Stimulated activated naive CD4-positive, alpha-beta T cell (primary cell): ENCODE measurements around the gene CLASP1.
"Not testable (repeated sequence)": the region's sequence is repeated elsewhere in the genome, so short reads cannot be mapped to it uniquely, and the experiment has no call there.

Experiments used
- DNase-seq, 6 experiments: peaks; one replicate each; lab custom pipeline; 2025; lab: John Stamatoyannopoulos, UW

CLASP1 gene

DNA sequence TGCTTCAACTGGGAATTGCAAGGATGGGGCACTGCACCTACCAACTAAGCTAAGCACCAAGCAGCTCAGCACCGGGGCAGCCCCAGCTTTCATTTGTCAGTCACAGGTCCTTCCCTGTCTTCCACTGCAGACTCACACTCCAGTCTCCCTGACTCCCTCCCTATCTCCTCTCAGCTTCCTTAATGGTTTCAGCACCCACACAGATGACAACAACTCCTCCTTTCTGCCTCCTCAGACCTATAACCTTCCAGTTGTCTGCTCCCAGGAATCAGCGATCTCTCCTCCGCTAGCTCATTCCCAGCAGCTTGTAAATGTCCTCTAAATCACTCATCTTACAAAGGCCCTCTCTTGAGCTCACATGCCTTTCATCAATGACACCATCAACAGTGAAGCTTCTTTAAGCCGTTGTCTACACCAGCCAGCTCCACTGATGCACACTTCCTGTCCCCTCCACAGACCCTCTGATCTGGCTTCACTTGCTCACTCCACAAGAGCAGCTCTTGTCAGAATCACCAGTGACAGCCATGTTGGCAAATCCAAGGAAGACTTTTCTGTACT, 32.1 kb downstream of the CLASP1 start:
- DNase-seq: peak in 1 of 6 experiments; percentile 4

GRCh38 chr2:121613774-121614173, 35.5 kb downstream of the CLASP1 start:
- no peak for DNase-seq

DNA sequence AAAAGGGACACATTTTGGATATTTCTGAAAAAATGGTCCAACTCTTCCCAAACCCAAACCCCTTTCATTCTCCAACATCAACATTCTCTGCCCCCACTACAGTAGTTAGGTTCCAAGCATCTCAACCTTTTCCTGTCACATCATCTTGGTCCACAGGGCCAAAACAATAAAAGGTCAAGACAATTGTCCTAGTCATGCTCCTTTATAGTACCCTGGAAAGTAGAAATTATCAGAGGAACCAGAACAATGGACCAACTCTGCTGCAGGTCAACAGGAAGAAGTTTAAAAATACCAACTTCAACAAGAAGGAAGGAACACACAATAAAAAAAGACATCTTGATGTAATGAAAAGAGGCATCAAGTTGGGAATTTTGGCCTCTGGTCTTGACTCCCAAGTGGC, 36.1 kb downstream of the CLASP1 start:
- no peak for DNase-seq

GRCh38 chr2:121611730-121612705, 37.2 kb downstream of the CLASP1 start:
- DNase-seq: no peak

- not testable (repeated sequence) for DNase-seq
These were observed 38.1 kb downstream of the CLASP1 start for GRCh38 chr2:121611048-121611649.

DNA sequence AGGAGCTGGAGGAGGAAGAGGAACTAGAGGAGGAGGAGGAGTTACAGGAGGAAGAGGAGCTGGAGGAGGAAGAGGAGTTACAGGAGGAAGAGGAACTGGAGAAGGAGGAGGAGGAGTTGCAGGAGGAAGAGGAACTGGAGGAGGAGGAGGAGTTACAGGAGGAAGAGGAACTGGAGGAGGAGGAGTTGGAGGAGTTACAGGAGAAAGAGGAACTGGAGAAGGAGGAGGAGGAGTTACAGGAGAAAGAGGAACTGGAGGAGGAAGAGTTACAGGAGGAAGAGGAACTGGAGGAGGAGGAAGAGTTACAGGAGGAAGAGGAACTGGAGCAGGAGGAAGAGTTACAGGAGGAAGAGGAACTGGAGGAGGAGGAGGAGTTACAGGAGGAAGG, 38.8 kb downstream of the CLASP1 start:
- DNase-seq: not testable (repeated sequence)

- no peak for DNase-seq
These were observed 40.3 kb downstream of the CLASP1 start for GRCh38 chr2:121608967-121609366.

DNA sequence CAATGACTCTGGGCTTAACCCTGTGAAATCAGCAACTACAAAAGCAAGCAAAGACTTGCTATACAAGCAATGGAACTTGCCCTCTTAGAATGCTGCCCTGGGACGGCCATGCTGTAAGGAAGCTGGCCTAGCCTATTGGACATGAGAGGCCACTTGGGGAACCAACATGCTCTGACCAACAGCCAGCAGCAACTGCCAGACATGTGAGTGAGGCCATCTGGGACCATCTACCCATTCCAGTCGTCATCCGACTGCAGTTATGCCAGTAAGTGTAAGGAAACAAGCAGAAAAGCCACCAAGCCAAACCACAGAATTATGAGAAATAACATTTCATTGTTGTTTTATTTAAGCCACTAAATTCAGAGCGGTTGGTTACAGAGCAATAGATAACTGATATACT, 40.9 kb downstream of the CLASP1 start:
- no peak for DNase-seq

GRCh38 chr2:121605820-121606733, 43.2 kb downstream of the CLASP1 start:
- no peak for DNase-seq

DNA sequence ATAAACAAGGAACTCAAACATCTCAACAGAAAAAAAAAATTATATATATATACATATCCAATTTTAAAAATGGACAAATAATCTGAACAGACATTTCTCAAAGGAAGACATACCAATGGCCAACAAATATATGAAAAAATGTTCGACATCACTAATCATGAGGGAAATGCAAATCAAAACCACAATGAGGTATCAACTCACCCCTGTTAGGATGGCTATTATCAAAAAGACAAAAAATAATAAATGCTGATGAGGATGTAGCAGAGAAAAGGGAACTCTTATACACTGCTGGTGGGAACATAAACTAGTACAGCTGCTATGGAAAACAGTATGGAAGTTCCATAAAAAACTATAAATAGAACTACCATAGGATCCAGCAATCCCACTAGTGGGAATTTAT, 46.1 kb downstream of the CLASP1 start:
- DNase-seq: no peak

GRCh38 chr2:121599963-121600651, 49.2 kb downstream of the CLASP1 start:
- DNase-seq: no peak

DNA sequence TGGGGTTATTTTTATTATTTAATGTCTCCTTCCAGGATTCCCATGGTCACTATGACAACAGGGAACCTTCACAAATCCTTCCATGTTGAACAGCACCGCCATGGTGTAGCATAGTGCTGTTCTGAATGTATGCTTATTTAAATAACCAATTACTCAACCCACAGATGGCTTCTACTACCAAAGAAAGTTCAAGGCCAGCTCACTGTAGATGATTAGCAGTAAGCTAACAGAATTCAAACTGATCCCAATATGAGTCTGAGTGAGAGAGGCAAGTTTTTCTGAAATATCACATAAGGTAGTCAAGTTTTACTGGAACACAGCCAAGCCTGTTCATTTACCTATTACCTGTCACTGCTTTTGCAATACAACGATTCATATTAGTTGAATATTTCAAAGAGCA, 51.2 kb downstream of the CLASP1 start:
- no peak for DNase-seq

- peak in 1 of 6 experiments; percentile 7 for DNase-seq
These were observed 52.8 kb downstream of the CLASP1 start for GRCh38 chr2:121596221-121597080.

GRCh38 chr2:121595012-121595891, 54.0 kb downstream of the CLASP1 start:
- DNase-seq: no peak

- no peak for DNase-seq
These were observed 58.1 kb downstream of the CLASP1 start for GRCh38 chr2:121591199-121591598.

GRCh38 chr2:121588357-121588756, 60.9 kb downstream of the CLASP1 start:
- no peak for DNase-seq

DNA sequence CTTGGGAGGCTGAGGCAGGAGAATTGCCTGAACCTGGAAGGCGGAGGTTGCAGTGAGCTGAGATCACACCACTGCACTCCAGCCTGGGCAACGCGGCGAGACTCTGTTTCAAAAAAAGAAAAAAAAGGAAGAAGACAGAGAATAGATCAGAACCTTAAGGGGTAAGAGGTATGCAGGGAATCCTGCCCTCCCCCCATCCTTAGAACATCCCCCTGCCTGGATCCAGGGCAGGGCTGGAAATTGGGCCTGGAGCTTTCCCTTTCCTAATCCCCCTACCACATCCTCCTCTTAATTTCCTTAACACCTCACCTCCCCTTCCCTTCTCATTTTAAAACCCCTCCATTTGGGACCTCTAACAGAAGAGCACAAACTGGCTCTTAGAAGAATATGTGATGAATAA, 62.1 kb downstream of the CLASP1 start:
- DNase-seq: no peak

GRCh38 chr2:121584741-121585140, 64.5 kb downstream of the CLASP1 start:
- no peak for DNase-seq

DNA sequence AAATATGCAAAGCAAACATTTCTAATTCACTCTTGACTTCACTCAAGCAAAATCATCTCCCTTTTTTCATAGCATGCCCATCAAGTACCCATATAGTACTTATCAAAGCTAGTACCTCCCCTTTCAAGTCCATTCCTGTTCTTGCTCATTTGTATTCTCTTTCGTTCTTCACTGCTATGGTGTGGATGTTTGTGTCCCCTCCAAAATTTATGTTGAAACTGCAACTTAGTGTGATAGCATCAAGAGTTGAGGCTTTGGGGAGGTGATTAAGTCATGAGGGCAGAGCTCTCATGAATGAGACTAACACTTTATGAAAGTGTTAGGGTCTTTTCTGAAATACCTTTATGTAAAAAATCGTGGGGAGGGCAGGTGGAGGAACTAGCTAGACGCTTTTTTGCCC, 65.7 kb downstream of the CLASP1 start:
- DNase-seq: no peak
